DND-41 (cell line): ENCODE results near the gene EEFSEC.

Source experiments
- ATAC-seq: fragments of 200-7000 bp; cut with Tn5 transposase; 3 replicates; pipeline ENCODE4 v1.9.1; 2021; ENCODE audit warnings: low read depth; ENCODE audit not compliant: insufficient read depth
- DNase-seq: peaks from one replicate; pipeline ENCODE4 v3.0.0-alpha.2; 2020
- H2AFZ ChIP-seq: 2 replicates; pipeline ENCODE4 v1.6.0; 2012; ENCODE audit warnings: low read depth, low read length
- H3K27ac ChIP-seq: 2 replicates; pipeline ENCODE4 v1.5.1; 2012; ENCODE audit warnings: low read length, inconsistent platforms
- H3K27me3 ChIP-seq: fragments of 200-600 bp; sonication (generic); 2 replicates; pipeline ENCODE4 v1.6.0; 2012; ENCODE audit warnings: low read length, mild to moderate bottlenecking, inconsistent platforms; ENCODE audit not compliant: insufficient read depth, poor library complexity
- H3K36me3 ChIP-seq: 2 replicates; pipeline ENCODE4 v1.5.1; 2012; ENCODE audit warnings: low read length, inconsistent platforms; ENCODE audit not compliant: insufficient read depth
- H3K4me1 ChIP-seq: 2 replicates; pipeline ENCODE4 v1.5.1; 2012; ENCODE audit warnings: mild to moderate bottlenecking, low read length; ENCODE audit not compliant: insufficient read depth
- H3K4me2 ChIP-seq: 2 replicates; pipeline ENCODE4 v1.6.0; 2012; ENCODE audit warnings: mild to moderate bottlenecking, moderate library complexity, low read length, inconsistent platforms; ENCODE audit not compliant: insufficient read depth
- H3K4me3 ChIP-seq, 2 experiments: fragments of 200-600 bp in 1 of 2; shearing (Covaris generic) in 1 of 2; 2 replicates each; pipeline ENCODE4 v1.5.1; 2012 to 2016; ENCODE audit warnings: inconsistent platforms in 2 of 2, low read length in 2 of 2, mild to moderate bottlenecking in 2 of 2, low read depth in 1 of 2, moderate library complexity in 1 of 2
- H3K79me2 ChIP-seq: 2 replicates; pipeline ENCODE4 v1.6.0; 2012; ENCODE audit warnings: low read length, inconsistent platforms; ENCODE audit not compliant: insufficient read depth
- H3K9ac ChIP-seq: 2 replicates; pipeline ENCODE4 v1.6.0; 2012; ENCODE audit warnings: low read depth, mild to moderate bottlenecking, inconsistent platforms, low read length, moderate library complexity
- H3K9me3 ChIP-seq: 2 replicates; pipeline ENCODE4 v1.5.1; 2012; ENCODE audit warnings: low read length, moderate library complexity, mild to moderate bottlenecking, inconsistent platforms; ENCODE audit not compliant: insufficient read depth, severe bottlenecking
- H4K20me1 ChIP-seq: 2 replicates; pipeline ENCODE4 v1.6.0; 2012; ENCODE audit warnings: low read length; ENCODE audit not compliant: insufficient read depth
- CTCF ChIP-seq: IDR thresholded peaks from 2 replicates; pipeline ENCODE4 v1.5.1; 2012; ENCODE audit warnings: borderline replicate concordance, low read length, moderate library complexity, mild to moderate bottlenecking; ENCODE audit not compliant: poor library complexity, severe bottlenecking; ENCODE audit errors: extremely low read depth
- EZH2 ChIP-seq: IDR thresholded peaks from 3 replicates; pipeline ENCODE4 v1.6.1; 2012; ENCODE audit warnings: borderline replicate concordance, low read depth, mild to moderate bottlenecking, moderate library complexity, low read length, inconsistent platforms; ENCODE audit not compliant: severe bottlenecking

The EEFSEC gene

DNA sequence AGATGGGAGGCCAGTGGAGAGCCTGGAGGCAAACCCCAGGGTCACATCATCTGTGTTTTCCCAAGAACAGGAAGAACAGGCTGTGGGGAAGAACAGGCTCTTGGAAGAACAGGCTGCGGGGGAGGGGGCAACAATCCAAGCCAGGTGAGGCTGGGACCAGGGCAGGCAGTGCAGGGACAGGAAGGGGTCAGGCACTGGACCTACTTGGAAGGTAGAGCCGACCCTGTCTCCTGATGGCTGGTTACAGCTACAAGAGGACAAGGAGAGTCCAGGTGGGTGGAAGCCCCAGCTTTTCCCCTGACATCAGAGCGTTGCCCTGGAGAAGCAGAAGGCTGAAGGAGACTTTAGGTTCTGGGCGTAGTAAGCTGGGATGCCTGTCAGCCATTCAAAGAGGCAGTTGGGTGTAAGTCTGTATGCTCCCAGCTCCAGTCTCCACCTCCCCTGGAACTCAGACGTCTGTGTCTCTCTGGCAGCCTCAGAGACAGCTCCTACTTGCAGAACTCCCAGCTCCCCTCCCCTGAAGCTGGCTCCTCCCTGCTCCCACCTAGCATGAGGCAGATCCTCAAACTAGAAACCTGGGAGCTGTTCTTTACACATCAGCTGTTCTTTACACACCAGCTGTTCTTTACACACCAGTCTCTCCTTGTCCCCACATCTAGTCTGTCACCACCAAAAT lies 182.5 kb downstream of the EEFSEC start:
- H3K9me3 ChIP-seq = no peaks in the 10 kb centered on the region
- no peak overlapping the region for H3K4me2 ChIP-seq
- TF ChIP-seq EZH2 (no peak), CTCF (no peak)
- H3K4me1 ChIP-seq = no peaks in the 10 kb centered on the region
- peaks cover 20% of the 10 kb centered on the region for H3K36me3 ChIP-seq
- no peak for DNase-seq
- no peaks in the 10 kb centered on the region for H3K79me2 ChIP-seq
- H3K27me3 ChIP-seq = no peaks in the 10 kb centered on the region
- no peak for ATAC-seq
- no peak overlapping the region for H3K4me3 ChIP-seq
- no peak overlapping the region for H2AFZ ChIP-seq
- peaks cover 5% of the 10 kb centered on the region for H4K20me1 ChIP-seq
- no peak overlapping the region for H3K9ac ChIP-seq
- no peak overlapping the region for H3K27ac ChIP-seq

- H3K4me1 ChIP-seq = no peaks in the 10 kb centered on the region
- peaks cover 27% of the 10 kb centered on the region for H3K36me3 ChIP-seq
- H3K27me3 ChIP-seq = no peaks in the 10 kb centered on the region
- ATAC-seq (no peak), DNase-seq (no peak)
- no peak overlapping the region for H3K9ac ChIP-seq
- peaks cover 5% of the 10 kb centered on the region for H4K20me1 ChIP-seq
- H3K27ac ChIP-seq = no peak overlapping the region
- H2AFZ ChIP-seq = no peak overlapping the region
- no peak overlapping the region for H3K4me2 ChIP-seq
- H3K9me3 ChIP-seq = no peaks in the 10 kb centered on the region
- no peaks in the 10 kb centered on the region for H3K79me2 ChIP-seq
- H3K4me3 ChIP-seq = no peak overlapping the region
- TF ChIP-seq EZH2 (no peak), CTCF (no peak)
Observed at GRCh38 chr3:128336337-128337156, 183.3 kb downstream of the EEFSEC start.

DNA sequence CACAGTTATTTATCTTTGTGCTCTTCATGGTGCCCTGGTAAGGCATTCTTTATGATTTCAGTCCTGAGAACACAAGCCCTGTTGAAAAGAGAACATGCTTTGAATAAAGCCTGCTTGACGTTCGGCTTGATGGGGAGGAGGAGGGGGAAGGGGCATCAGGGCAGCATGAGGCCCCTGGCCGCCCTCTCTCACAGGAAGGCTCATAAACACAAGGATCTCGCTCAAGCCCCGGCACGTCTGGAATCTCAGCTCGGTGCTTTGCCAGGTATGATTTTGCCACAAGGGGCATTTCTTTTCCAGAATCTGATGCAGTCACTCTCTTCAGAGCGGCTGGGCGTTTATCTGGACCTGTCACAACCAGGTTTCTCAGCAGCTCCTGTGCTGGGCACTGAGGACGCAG lies 184.0 kb downstream of the EEFSEC start:
- TF ChIP-seq EZH2 (no peak), CTCF (no peak)
- H3K9me3 ChIP-seq = no peaks in the 10 kb centered on the region
- H3K36me3 ChIP-seq = peaks cover 35% of the 10 kb centered on the region
- DNase-seq (no peak), ATAC-seq (no peak)
- no peaks in the 10 kb centered on the region for H3K79me2 ChIP-seq
- H4K20me1 ChIP-seq = peaks cover 7% of the 10 kb centered on the region
- no peak overlapping the region for H3K4me2 ChIP-seq
- H3K27me3 ChIP-seq = no peaks in the 10 kb centered on the region
- H3K4me1 ChIP-seq = no peaks in the 10 kb centered on the region
- H3K27ac ChIP-seq = no peak overlapping the region
- no peak overlapping the region for H3K4me3 ChIP-seq
- H3K9ac ChIP-seq = no peak overlapping the region
- H2AFZ ChIP-seq = no peak overlapping the region
